ENCODE results near the gene ZC2HC1B.

DNA sequence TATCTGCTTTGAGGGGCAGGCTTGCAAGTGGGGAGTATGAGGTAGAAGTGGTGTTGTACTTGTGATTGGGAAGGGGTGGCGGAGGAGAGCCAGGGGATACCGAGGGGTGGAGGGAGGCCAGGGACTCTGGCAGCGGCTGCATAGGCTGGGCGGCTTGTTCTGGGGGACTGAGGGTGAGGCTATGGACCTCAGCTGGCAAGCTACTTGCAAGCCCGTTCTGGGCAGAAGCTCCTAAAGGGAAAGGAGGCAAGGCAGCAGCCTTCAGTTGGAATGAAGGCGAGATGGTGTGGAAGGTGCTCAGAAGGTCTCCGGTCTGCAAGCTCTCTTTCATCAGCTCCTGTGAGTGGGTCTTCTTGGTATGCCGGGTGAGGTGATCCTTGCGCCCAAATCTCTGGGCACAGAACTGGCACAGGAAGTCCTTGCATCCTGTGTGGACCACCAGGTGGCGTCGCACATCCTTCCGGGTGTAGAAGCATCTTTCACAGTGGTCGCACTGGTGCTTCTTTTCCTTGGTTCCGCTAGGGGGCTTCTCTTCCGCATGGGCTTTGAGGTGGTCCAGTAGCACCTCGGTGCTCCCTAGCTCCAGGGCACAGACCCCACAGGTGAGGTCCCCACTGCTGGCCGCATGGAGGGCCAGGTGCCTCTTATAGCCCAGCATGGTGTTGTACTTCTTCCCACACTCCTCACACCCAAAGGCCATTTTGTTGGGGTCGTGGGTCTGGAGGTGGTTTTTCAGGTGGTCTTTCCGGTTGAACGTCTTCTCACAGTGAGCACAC, 77.8 kb downstream of the ZC2HC1B start:
- no peak for TF ChIP-seq EZH2 (IDR thresholded peaks at IDR 0.05; ENCODE audit: insufficient read depth, poor library complexity, severe bottlenecking)
- no peak for TF ChIP-seq EZH2phosphoT487 (IDR thresholded peaks at IDR 0.05; ENCODE audit: insufficient read depth, low read depth)

All from GM23248 (cell line).